Lung (tissue), 12 donors: ENCODE results near the gene BMP4. TPM values are rescaled to one million over a fixed set of nuclear protein-coding genes. Genes with fewer than 3 reads are reported as not detected.

Experiments used
- ATAC-seq: fragments of 200-7000 bp; cut with Tn5 transposase; one replicate; pipeline ENCODE4 v1.9.1; 2020; ENCODE audit warnings: moderate number of reproducible peaks; ENCODE audit not compliant: insufficient read depth, low FRiP score
- DNase-seq, 3 donors: peaks; one replicate each; pipeline ENCODE4 v3.0.0-alpha.2; 2013 to 2017
- H3K27ac ChIP-seq, 2 donors: one replicate each; pipeline ENCODE4 v1.5.1; 2013; ENCODE audit warnings: mild to moderate bottlenecking in 2 of 2, moderate library complexity in 2 of 2, control low read depth in 1 of 2, inconsistent platforms in 1 of 2, low read depth in 1 of 2, low read length in 1 of 2
- H3K27me3 ChIP-seq, 3 donors: one replicate each; pipeline ENCODE4 v1.5.1; 2013; ENCODE audit warnings: low read length in 2 of 3; ENCODE audit not compliant: control insufficient read depth in 3 of 3, insufficient read depth in 3 of 3
- H3K36me3 ChIP-seq, 4 donors: one replicate each; pipeline ENCODE4 v1.5.1; 2013; ENCODE audit warnings: low read length in 4 of 4, mild to moderate bottlenecking in 1 of 4, moderate library complexity in 1 of 4; ENCODE audit not compliant: control insufficient read depth in 4 of 4, insufficient read depth in 4 of 4
- H3K4me1 ChIP-seq, 5 donors: one replicate each; pipeline ENCODE4 v1.5.1; 2013; ENCODE audit warnings: low read length in 5 of 5, mild to moderate bottlenecking in 2 of 5, moderate library complexity in 1 of 5; ENCODE audit not compliant: control insufficient read depth in 5 of 5, insufficient read depth in 5 of 5
- H3K4me3 ChIP-seq: one replicate; pipeline ENCODE4 v1.5.1; 2013; ENCODE audit warnings: mild to moderate bottlenecking, control low read depth, moderate library complexity
- H3K9ac ChIP-seq, 2 donors: one replicate each; pipeline ENCODE4 v1.5.1; 2013; ENCODE audit warnings: low read length in 2 of 2, control low read depth in 1 of 2; ENCODE audit not compliant: insufficient read depth in 1 of 2
- H3K9me3 ChIP-seq, 4 donors: one replicate each; pipeline ENCODE4 v1.5.1; 2013; ENCODE audit warnings: low read length in 3 of 4, mild to moderate bottlenecking in 1 of 4, moderate library complexity in 1 of 4; ENCODE audit not compliant: control insufficient read depth in 4 of 4, insufficient read depth in 3 of 4
- WGBS, 2 donors: extraction: QIAGEN DNeasy Blood & Tissue Kit; methylation state at CpG; one replicate each; pipeline ENCODE4 v1.1.7; 2013; 5-methylcytosine and 5-hydroxymethylcytosine counted together
- polyA plus RNA-seq, 2 donors: library from polyadenylated mRNA; stranded (reverse); fragments of 200-250 nt; gene quantifications; one replicate each; pipeline ENCODE4 v1.2.1, GENCODE V29; 2013
- total RNA-seq, 2 donors: library from RNA; depleted of rRNA in 1 of 2; stranded (reverse); fragments of >200 nt in 1 of 2; gene quantifications; one replicate each; pipeline ENCODE4 v1.2.1, GENCODE V29; 2014 to 2021
- TF ChIP-seq, protein P1 (sequence below): IDR thresholded peaks from 2 replicates; pipeline ENCODE4 v1.5.1; 2012; ENCODE audit warnings: mild to moderate bottlenecking; ENCODE audit errors: control extremely low read depth, extremely low read depth
- donor health status: control.
- donor health status: control.
- donor health status: Bipolar disorder and iron deficiency.
- donor health status: healthy.
- donor health status: DM: yes; HTN: yes; CAD: no.

BMP4 gene
- total and polyA plus RNA-seq, 4 donors, result 7.1 to 39.0 (median 11.9) TPM

DNA sequence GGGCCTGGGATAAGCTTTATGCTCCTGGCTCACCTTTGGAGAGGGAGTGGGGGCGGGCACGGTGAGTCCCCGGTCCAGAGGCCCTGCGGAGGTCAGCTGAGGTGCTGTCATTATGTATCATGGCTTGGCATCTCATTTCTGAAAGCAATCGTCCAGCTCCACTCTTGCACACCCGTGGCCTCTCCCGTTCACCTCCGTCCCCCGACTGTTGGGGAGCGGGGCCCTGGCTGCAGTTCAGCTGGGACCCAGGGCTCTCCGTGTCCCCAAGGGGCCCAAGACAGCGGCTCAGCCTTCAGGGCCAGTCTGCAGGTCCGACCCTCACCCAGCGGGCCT lies 10.6 kb downstream of the BMP4 start:
- H3K4me3 ChIP-seq, result no peak overlapping the region

DNA sequence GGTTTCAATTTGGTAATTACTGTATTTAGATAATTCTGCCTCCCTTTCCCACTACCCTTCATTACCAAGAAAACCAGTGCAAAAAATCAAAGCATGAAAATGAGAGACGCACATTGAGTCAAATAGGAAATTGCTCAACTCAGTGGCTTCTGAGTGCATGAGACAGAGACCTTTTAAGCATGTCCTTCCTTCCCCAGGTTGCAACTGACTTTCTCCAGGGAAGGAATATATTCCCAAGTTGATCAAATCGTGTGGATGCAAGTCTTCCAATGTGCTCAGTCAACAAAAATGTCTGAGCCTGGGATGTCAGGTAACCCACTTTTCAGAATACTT lies 12.9 kb downstream of the BMP4 start:
- H3K9ac ChIP-seq, result no peak overlapping the region
- WGBS, 2 donors, result 11 to 73% methylated on average over 2 of the region's 2 CpGs
- H3K4me1 ChIP-seq, result peaks cover 0 to 6% (median 0%) of the 10 kb centered on the region in 5 donors
- no peak overlapping the region for H3K4me3 ChIP-seq
- no peaks in the 10 kb centered on the region for H3K27me3 ChIP-seq
- no peak overlapping the region for H3K27ac ChIP-seq
- peaks cover 0 to 2% (median 0%) of the 10 kb centered on the region in 4 donors for H3K9me3 ChIP-seq
- TF ChIP-seq, protein P1, sequence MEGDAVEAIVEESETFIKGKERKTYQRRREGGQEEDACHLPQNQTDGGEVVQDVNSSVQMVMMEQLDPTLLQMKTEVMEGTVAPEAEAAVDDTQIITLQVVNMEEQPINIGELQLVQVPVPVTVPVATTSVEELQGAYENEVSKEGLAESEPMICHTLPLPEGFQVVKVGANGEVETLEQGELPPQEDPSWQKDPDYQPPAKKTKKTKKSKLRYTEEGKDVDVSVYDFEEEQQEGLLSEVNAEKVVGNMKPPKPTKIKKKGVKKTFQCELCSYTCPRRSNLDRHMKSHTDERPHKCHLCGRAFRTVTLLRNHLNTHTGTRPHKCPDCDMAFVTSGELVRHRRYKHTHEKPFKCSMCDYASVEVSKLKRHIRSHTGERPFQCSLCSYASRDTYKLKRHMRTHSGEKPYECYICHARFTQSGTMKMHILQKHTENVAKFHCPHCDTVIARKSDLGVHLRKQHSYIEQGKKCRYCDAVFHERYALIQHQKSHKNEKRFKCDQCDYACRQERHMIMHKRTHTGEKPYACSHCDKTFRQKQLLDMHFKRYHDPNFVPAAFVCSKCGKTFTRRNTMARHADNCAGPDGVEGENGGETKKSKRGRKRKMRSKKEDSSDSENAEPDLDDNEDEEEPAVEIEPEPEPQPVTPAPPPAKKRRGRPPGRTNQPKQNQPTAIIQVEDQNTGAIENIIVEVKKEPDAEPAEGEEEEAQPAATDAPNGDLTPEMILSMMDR, result no peak
- H3K36me3 ChIP-seq, result peaks cover 0 to 5% (median 0%) of the 10 kb centered on the region in 4 donors
- DNase-seq, result no peak
- ATAC-seq, result no peak

More for the DNA sequence above, 10.6 kb downstream of the BMP4 start:
- ATAC-seq, result no peak
- no peak for DNase-seq
- H3K9ac ChIP-seq, result no peak overlapping the region
- TF ChIP-seq, protein P1, result no peak
- H3K27me3 ChIP-seq, result no peaks in the 10 kb centered on the region
- H3K4me1 ChIP-seq, result peaks cover 0 to 16% (median 6%) of the 10 kb centered on the region in 5 donors
- WGBS, 2 donors, result 54 to 81% methylated on average over 14 of the region's 14 CpGs
- no peaks in the 10 kb centered on the region for H3K9me3 ChIP-seq
- H3K27ac ChIP-seq, result no peak overlapping the region
- peaks cover 0 to 27% (median 11%) of the 10 kb centered on the region in 4 donors for H3K36me3 ChIP-seq

DNA sequence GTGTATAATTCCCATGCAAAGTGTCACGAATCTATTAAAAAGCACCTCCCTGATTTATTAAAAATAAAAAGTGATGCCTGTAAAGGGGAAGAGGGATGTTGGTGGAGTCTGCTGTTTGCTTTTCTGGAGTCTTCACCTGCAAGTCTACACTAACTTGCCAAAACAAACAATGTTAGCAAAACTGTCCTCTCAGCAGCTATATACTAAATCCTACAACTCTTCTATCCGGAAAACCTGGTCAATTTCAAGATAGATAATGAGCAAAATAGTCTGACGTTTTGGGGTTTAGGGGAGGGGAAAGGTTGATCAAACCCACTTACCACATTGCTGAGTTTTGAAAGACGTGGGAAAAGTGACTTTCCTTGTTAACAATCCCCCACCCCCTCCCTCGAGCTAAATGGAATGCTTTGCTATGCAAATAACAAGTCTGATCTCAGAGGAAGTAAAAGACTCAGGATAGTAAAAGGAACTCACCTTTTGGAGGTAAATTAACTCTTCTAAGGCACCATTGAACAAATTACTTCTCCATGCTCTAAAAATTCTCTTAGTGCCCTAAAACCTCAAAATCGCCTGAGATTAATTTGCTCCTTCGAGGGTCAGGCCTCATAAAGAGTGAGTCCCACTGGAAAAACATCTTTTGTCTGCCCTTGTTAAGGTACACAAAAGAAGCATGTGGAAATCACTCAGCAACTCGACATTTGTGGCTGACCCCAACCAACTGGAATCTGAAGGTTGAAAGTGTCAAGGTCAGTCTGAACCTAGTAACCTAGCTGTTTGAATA lies 13.5 kb downstream of the BMP4 start:
- H3K36me3 ChIP-seq, result peaks cover 0 to 4% (median 0%) of the 10 kb centered on the region in 4 donors
- H3K4me3 ChIP-seq, result no peak overlapping the region
- 36 to 57% methylated on average over 8 of the region's 8 CpGs for WGBS, 2 donors
- peaks cover 0 to 2% (median 0%) of the 10 kb centered on the region in 4 donors for H3K9me3 ChIP-seq
- no peak overlapping the region for H3K9ac ChIP-seq
- H3K27ac ChIP-seq, result no peak overlapping the region
- H3K27me3 ChIP-seq, result no peaks in the 10 kb centered on the region
- no peak for DNase-seq
- ATAC-seq, result no peak
- H3K4me1 ChIP-seq, result peaks cover 0 to 6% (median 0%) of the 10 kb centered on the region in 5 donors
- TF ChIP-seq, protein P1, result no peak
